ENCODE results near the gene TAF15. TPM values are rescaled to one million over a fixed set of nuclear protein-coding genes. Genes with fewer than 3 reads are reported as not detected.

Gene TAF15
- total RNA-seq, 2 donors from 2014 or later: 57.2 to 86.1 TPM

- intact Hi-C loops (cut with DNase I): no loop called here
- DNase-seq (ENCODE audit: low spot score): no peak
- Histone ChIP-seq H3K9me3 (no peaks in the 10 kb centered on the region), H3K27me3 (replicated peaks; ENCODE audit: insufficient read depth) (no peaks in the 10 kb centered on the region), H3K27ac (no peak overlapping the region), H3K4me1 (replicated peaks) (no peaks in the 10 kb centered on the region), H3K36me3 (no peaks in the 10 kb centered on the region), H3K4me3 (no peak overlapping the region)
- TF ChIP-seq POLR2AphosphoS5 (IDR thresholded peaks at IDR 0.05) (no peak), CTCF (IDR thresholded peaks at IDR 0.05) (no peak), POLR2A (IDR thresholded peaks at IDR 0.05) (no peak)
- WGBS: 56% methylated on average over 9 of the region's 9 CpGs
Measured at GRCh38 chr17:35791681-35792350, 17.5 kb upstream of the TAF15 start.

GRCh38 chr17:35793257-35793656 is 16.0 kb upstream of the TAF15 start:
- Histone ChIP-seq H3K36me3 (no peaks in the 10 kb centered on the region), H3K4me3 (no peak overlapping the region), H3K9me3 (no peaks in the 10 kb centered on the region), H3K27ac (no peak overlapping the region), H3K27me3 (replicated peaks; ENCODE audit: insufficient read depth) (no peaks in the 10 kb centered on the region), H3K4me1 (replicated peaks) (no peaks in the 10 kb centered on the region)
- TF ChIP-seq CTCF (IDR thresholded peaks at IDR 0.05): no peak
- 69% methylated on average over 3 of the region's 3 CpGs for WGBS
- no peak for DNase-seq (ENCODE audit: low spot score)
- intact Hi-C loops (cut with DNase I): no loop called here

- DNase-seq (ENCODE audit: low spot score): no peak
- H3K36me3 ChIP-seq: no peaks in the 10 kb centered on the region
- H3K4me1 ChIP-seq (replicated peaks): no peaks in the 10 kb centered on the region
- H3K27me3 ChIP-seq (replicated peaks; ENCODE audit: insufficient read depth): no peaks in the 10 kb centered on the region
- H3K4me3 ChIP-seq: peak within 1 kb of the TSS; percentile 46 to 48
- TF ChIP-seq POLR2AphosphoS5 (IDR thresholded peaks at IDR 0.05) (no peak), POLR2A (IDR thresholded peaks at IDR 0.05) (peak; percentile 46), CTCF (IDR thresholded peaks at IDR 0.05) (peak in 1 of 4 experiments; percentile 1)
- intact Hi-C loops (cut with DNase I): no loop called here
- WGBS: under 1% methylated on average over 60 of the region's 89 CpGs
- peak within 1 kb of the TSS; percentile 24 to 25 for H3K27ac ChIP-seq
- no peaks in the 10 kb centered on the region for H3K9me3 ChIP-seq
Measured at GRCh38 chr17:35795007-35795870, 14.0 kb upstream of the TAF15 start, which contains the start of gene MMP28. Gene MMP28, minus strand, starts transcription at chr17:35795641. Its CDS starts 264 bp downstream, at chr17:35795377.

GRCh38 chr17:35795871-35796265 is 13.4 kb upstream of the TAF15 start:
- TF ChIP-seq CTCF (IDR thresholded peaks at IDR 0.05) (no peak), POLR2A (IDR thresholded peaks at IDR 0.05) (no peak), POLR2AphosphoS5 (IDR thresholded peaks at IDR 0.05) (no peak)
- Histone ChIP-seq H3K9me3 (no peaks in the 10 kb centered on the region), H3K36me3 (no peaks in the 10 kb centered on the region), H3K4me3 (peak overlapping the region; percentile 46 to 48), H3K4me1 (replicated peaks) (no peaks in the 10 kb centered on the region), H3K27ac (peak overlapping the region in 1 of 2 donors; percentile 25), H3K27me3 (replicated peaks; ENCODE audit: insufficient read depth) (no peaks in the 10 kb centered on the region)
- 31% methylated on average over 8 of the region's 8 CpGs for WGBS
- intact Hi-C loops (cut with DNase I): no loop called here
- DNase-seq (ENCODE audit: low spot score): no peak

Measured in prostate gland (tissue), 2 donors.